H9 (cell line): ENCODE results near the gene SPECC1L. TPM values are rescaled to one million over a fixed set of nuclear protein-coding genes. Genes with fewer than 3 reads are reported as not detected.

Source experiments
- DNase-seq: peaks from one replicate; pipeline ENCODE4 v3.0.0-alpha.2; 2017
- H2AFZ ChIP-seq: one replicate; pipeline ENCODE4 v1.6.1; 2013; ENCODE audit warnings: mild to moderate bottlenecking, low read length, control low read depth, moderate library complexity
- H2AK5ac ChIP-seq: 2 replicates; pipeline ENCODE4 v1.6.1; 2013; ENCODE audit warnings: low read length, control low read depth, mixed read lengths; ENCODE audit not compliant: insufficient read length
- H2BK120ac ChIP-seq: one replicate; pipeline ENCODE4 v1.6.1; 2013; ENCODE audit warnings: low read depth, mild to moderate bottlenecking, low read length, control low read depth, inconsistent platforms; ENCODE audit not compliant: poor library complexity, severe bottlenecking
- H2BK12ac ChIP-seq: 2 replicates; pipeline ENCODE4 v1.6.1; 2013; ENCODE audit warnings: low read length, control low read depth, mixed read lengths, low read depth; ENCODE audit not compliant: insufficient read length
- H2BK15ac ChIP-seq: 2 replicates; pipeline ENCODE4 v1.6.1; 2013; ENCODE audit warnings: low read depth, low read length, control low read depth
- H2BK20ac ChIP-seq: one replicate; pipeline ENCODE4 v1.6.1; 2013; ENCODE audit warnings: low read depth, mild to moderate bottlenecking, low read length, control low read depth, inconsistent platforms; ENCODE audit not compliant: poor library complexity, severe bottlenecking
- H2BK5ac ChIP-seq: 2 replicates; pipeline ENCODE4 v1.6.1; 2013; ENCODE audit warnings: low read length, control low read depth, mixed read lengths; ENCODE audit not compliant: insufficient read length
- H3K14ac ChIP-seq: 2 replicates; pipeline ENCODE4 v1.6.1; 2013; ENCODE audit warnings: low read length, control low read depth; ENCODE audit not compliant: insufficient read depth
- H3K18ac ChIP-seq: 2 replicates; pipeline ENCODE4 v1.6.1; 2013; ENCODE audit warnings: low read depth, mild to moderate bottlenecking, mixed read lengths, low read length, control low read depth; ENCODE audit not compliant: insufficient read length
- H3K23ac ChIP-seq: 2 replicates; pipeline ENCODE4 v1.6.1; 2013; ENCODE audit warnings: low read length, control low read depth, mixed read lengths, low read depth; ENCODE audit not compliant: insufficient read length
- H3K23me2 ChIP-seq: 2 replicates; pipeline ENCODE4 v1.6.1; 2013; ENCODE audit warnings: low read depth, mild to moderate bottlenecking, mixed read lengths, low read length, control low read depth; ENCODE audit not compliant: insufficient read length, poor library complexity, severe bottlenecking
- H3K27ac ChIP-seq: 2 replicates; pipeline ENCODE4 v1.5.1; 2013; ENCODE audit warnings: low read length, control low read depth, mixed read lengths, low read depth; ENCODE audit not compliant: insufficient read length
- H3K27me3 ChIP-seq: 2 replicates; pipeline ENCODE4 v1.6.1; 2013; ENCODE audit warnings: low read length, control low read depth, inconsistent platforms; ENCODE audit not compliant: insufficient read depth
- H3K4ac ChIP-seq: 2 replicates; pipeline ENCODE4 v1.6.1; 2013; ENCODE audit warnings: low read depth, mild to moderate bottlenecking, control low read depth, inconsistent platforms, low read length, moderate library complexity
- H3K4me1 ChIP-seq: 2 replicates; pipeline ENCODE4 v1.6.1; 2013; ENCODE audit warnings: low read length, control low read depth, inconsistent platforms; ENCODE audit not compliant: insufficient read depth
- H3K4me2 ChIP-seq: 2 replicates; pipeline ENCODE4 v1.6.1; 2013; ENCODE audit warnings: low read length, control low read depth, mixed read lengths; ENCODE audit not compliant: insufficient read length, insufficient read depth
- H3K56ac ChIP-seq: 2 replicates; pipeline ENCODE4 v1.6.1; 2013; ENCODE audit warnings: low read depth, mild to moderate bottlenecking, mixed read lengths, low read length, control low read depth; ENCODE audit not compliant: insufficient read length
- H3K79me1 ChIP-seq: 2 replicates; pipeline ENCODE4 v1.6.1; 2013; ENCODE audit warnings: low read depth, mild to moderate bottlenecking, moderate library complexity, low read length, control low read depth, inconsistent platforms; ENCODE audit not compliant: insufficient read depth, poor library complexity, severe bottlenecking
- H3K79me2 ChIP-seq: 2 replicates; pipeline ENCODE4 v1.6.1; 2013; ENCODE audit warnings: low read length, control low read depth, inconsistent platforms; ENCODE audit not compliant: insufficient read depth
- H3K9ac ChIP-seq: 2 replicates; pipeline ENCODE4 v1.6.1; 2013; ENCODE audit warnings: low read length, control low read depth, mixed read lengths; ENCODE audit not compliant: insufficient read length; ENCODE audit errors: extremely low read depth
- H3K9me3 ChIP-seq: one replicate; pipeline ENCODE4 v1.6.1; 2013; ENCODE audit warnings: low read depth, low read length, inconsistent platforms; ENCODE audit not compliant: control insufficient read depth
- H3T11ph ChIP-seq: one replicate; pipeline ENCODE4 v1.6.1; 2013; ENCODE audit warnings: mild to moderate bottlenecking, low read length, control low read depth, inconsistent platforms
- H4K20me1 ChIP-seq: one replicate; pipeline ENCODE4 v1.6.1; 2013; ENCODE audit not compliant: control insufficient read depth, insufficient read length, insufficient read depth
- H4K5ac ChIP-seq: 2 replicates; pipeline ENCODE4 v1.6.1; 2013; ENCODE audit warnings: low read depth, mild to moderate bottlenecking, mixed read lengths, low read length, control low read depth; ENCODE audit not compliant: insufficient read length
- H4K8ac ChIP-seq: replicated peaks from 2 replicates; pipeline ENCODE4 v1.6.1; 2013; ENCODE audit warnings: low read length, control low read depth, mixed read lengths, low read depth; ENCODE audit not compliant: insufficient read length
- H4K91ac ChIP-seq: 2 replicates; pipeline ENCODE4 v1.6.1; 2013; ENCODE audit warnings: low read depth, mild to moderate bottlenecking, moderate library complexity, mixed read lengths, low read length, control low read depth; ENCODE audit not compliant: insufficient read length
- H3K27ac Mint-ChIP-seq, 3 experiments: 2 replicates in 2 of 3; 3 replicates in 1 of 3; pipeline ENCODE4 v1.8.0; 2020 to 2021; ENCODE audit warnings: mixed read lengths in 3 of 3, mild to moderate bottlenecking in 1 of 3, moderate library complexity in 1 of 3
- H3K27me3 Mint-ChIP-seq: 2 replicates; pipeline ENCODE4 v1.8.0; 2021; ENCODE audit warnings: low read depth, mild to moderate bottlenecking, moderate library complexity, mixed read lengths
- H3K36me3 Mint-ChIP-seq, 3 experiments: 2 replicates in 2 of 3; 3 replicates in 1 of 3; pipeline ENCODE4 v1.8.0; 2020 to 2021; ENCODE audit warnings: low read depth in 3 of 3, mixed read lengths in 3 of 3; ENCODE audit not compliant: insufficient read depth in 1 of 3
- H3K4me1 Mint-ChIP-seq, 2 experiments: 2 replicates each; pipeline ENCODE4 v1.8.0; 2020; ENCODE audit warnings: mixed read lengths in 2 of 2
- H3K4me3 Mint-ChIP-seq, 2 experiments: 2 replicates in 1 of 2; 3 replicates in 1 of 2; pipeline ENCODE4 v1.8.0; 2020 to 2021; ENCODE audit warnings: mild to moderate bottlenecking in 2 of 2, mixed read lengths in 2 of 2, moderate library complexity in 1 of 2
- H3K9me3 Mint-ChIP-seq, 2 experiments: 2 replicates in 1 of 2; 3 replicates in 1 of 2; pipeline ENCODE4 v1.8.0; 2020; ENCODE audit warnings: mild to moderate bottlenecking in 2 of 2, mixed read lengths in 2 of 2, moderate library complexity in 1 of 2
- WGBS: extraction: QIAGEN DNeasy Blood & Tissue Kit; methylation state at CpG from one replicate; pipeline ENCODE4 v1.1.7; 2013; ENCODE audit warnings: missing lambda C conversion rate, low lambda C conversion rate, mixed read lengths; ENCODE audit not compliant: insufficient read length; ENCODE audit errors: extremely low coverage; 5-methylcytosine and 5-hydroxymethylcytosine counted together
- total RNA-seq: library from RNA; stranded (reverse); gene quantifications from 2 replicates; pipeline ENCODE4 v1.2.1, GENCODE V29; 2021
- TF ChIP-seq, protein P1 (sequence below): fragments of 200-600 bp; sonication (generic); conservative IDR thresholded peaks from 3 replicates; pipeline ENCODE4 v1.8.0; 2021; ENCODE audit warnings: antibody characterized with exemption, mild to moderate bottlenecking

Gene SPECC1L
- total RNA-seq, 1 experiment from 2014 or later, result 57.1 TPM

- Histone ChIP-seq H4K20me1 (no peaks in the 10 kb centered on the region), H3K56ac (no peak overlapping the region), H3T11ph (no peak overlapping the region), H3K79me1 (no peaks in the 10 kb centered on the region), H3K9ac (no peak overlapping the region), H3K27me3 (no peaks in the 10 kb centered on the region), H4K8ac (no peak overlapping the region), H3K18ac (no peak overlapping the region), H3K14ac (no peak overlapping the region; the same call in 1 of the 2 replicates), H2AK5ac (no peak overlapping the region), H2BK12ac (no peak overlapping the region), H3K23ac (no peak overlapping the region), H3K9me3 (no peaks in the 10 kb centered on the region), H3K23me2 (no peaks in the 10 kb centered on the region), H3K27ac (no peak overlapping the region), H2BK15ac (no peak overlapping the region), H2AFZ (no peak overlapping the region), H3K79me2 (no peaks in the 10 kb centered on the region), H3K4me2 (no peak overlapping the region), H2BK20ac (no peak overlapping the region), H2BK120ac (no peak overlapping the region), H3K4me1 (no peaks in the 10 kb centered on the region), H4K91ac (no peak overlapping the region), H2BK5ac (no peak overlapping the region), H3K4ac (no peak overlapping the region), H4K5ac (no peak overlapping the region)
- TF ChIP-seq, protein P1, sequence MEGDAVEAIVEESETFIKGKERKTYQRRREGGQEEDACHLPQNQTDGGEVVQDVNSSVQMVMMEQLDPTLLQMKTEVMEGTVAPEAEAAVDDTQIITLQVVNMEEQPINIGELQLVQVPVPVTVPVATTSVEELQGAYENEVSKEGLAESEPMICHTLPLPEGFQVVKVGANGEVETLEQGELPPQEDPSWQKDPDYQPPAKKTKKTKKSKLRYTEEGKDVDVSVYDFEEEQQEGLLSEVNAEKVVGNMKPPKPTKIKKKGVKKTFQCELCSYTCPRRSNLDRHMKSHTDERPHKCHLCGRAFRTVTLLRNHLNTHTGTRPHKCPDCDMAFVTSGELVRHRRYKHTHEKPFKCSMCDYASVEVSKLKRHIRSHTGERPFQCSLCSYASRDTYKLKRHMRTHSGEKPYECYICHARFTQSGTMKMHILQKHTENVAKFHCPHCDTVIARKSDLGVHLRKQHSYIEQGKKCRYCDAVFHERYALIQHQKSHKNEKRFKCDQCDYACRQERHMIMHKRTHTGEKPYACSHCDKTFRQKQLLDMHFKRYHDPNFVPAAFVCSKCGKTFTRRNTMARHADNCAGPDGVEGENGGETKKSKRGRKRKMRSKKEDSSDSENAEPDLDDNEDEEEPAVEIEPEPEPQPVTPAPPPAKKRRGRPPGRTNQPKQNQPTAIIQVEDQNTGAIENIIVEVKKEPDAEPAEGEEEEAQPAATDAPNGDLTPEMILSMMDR, result no peak
- no CpG with 5 or more reads among the region's 9 CpGs for WGBS
- no peaks in the 10 kb centered on the region for H3K27me3 Mint-ChIP-seq
- no peak overlapping the region for H3K4me3 Mint-ChIP-seq
- H3K36me3 Mint-ChIP-seq, result peaks cover 20 to 37% (median 22%) of the 10 kb centered on the region in 3 experiments
- no peaks in the 10 kb centered on the region for H3K9me3 Mint-ChIP-seq
- peak overlapping the region; percentile 10 to 70 (median 48); a peak in 2 of 7 replicates for H3K27ac Mint-ChIP-seq
- no peak for DNase-seq
- H3K4me1 Mint-ChIP-seq, result peaks cover 15 to 17% of the 10 kb centered on the region in 2 experiments
Measured at GRCh38 chr22:24404561-24405275, 134.1 kb downstream of the SPECC1L start.
